DMS79 treated with DMSO at 0.1 percent for 48 hours (cell line): ENCODE measurements around the gene CHD1.

Experiments used
- DNase-seq: peaks from one replicate; lab custom pipeline; 2025; lab: John Stamatoyannopoulos, UW

The CHD1 gene

DNA sequence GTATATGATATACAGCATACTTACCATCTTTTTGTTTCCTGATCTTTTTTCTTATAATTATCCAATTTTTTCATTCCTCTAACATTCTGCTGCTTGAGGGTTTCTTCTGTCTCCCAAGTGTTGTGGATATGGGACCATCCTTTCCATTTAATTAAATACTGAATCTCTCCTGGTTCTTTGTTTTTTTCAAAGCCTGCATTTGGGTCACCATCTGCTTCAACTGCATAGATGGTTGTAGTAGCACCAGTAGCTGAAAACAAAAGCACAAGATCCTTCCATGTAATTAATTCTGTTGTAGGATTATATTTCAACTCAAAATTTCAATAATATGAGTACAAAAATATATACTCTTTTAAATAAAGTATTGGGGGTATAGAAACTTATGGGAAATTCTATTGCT, 29.4 kb downstream of the CHD1 start:
- DNase-seq: no peak

DNA sequence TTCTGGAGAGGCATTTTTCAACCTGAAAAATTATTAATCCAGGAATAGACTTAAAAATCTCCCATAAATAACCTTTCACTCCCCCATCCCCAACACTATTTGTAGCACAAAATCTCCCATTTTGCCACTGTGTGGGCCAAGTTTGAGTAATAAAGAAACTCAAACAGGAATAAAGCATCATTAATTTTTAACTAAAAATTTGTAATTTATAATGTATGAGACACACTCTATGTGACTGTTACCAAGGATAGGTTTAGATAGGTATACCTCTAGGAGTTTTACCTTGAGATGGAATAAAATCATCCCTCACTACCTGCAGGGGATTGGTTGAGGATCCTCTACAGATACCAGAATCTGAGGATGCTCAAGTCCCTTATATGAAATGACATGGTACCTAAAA, 30.1 kb downstream of the CHD1 start:
- DNase-seq: no peak

DNA sequence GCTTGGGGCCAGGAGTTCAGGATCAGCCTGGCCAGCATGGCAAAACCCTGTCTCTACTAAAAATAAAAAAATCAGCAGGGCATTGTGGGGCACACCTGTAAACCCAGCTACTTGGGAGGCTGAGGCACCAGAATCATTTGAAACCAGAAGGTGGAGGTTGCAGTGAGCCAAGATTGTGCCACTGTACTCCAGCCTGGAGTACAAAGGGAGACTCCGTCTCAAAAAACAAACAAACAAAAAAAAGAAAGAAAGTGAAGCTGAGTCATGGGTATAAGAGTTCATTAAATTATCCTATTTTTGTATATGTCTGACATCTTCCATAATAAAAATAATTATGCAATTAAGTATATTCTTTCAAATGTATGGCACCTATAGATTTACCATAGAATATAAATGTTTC, 37.2 kb downstream of the CHD1 start:
- DNase-seq: no peak

DNA sequence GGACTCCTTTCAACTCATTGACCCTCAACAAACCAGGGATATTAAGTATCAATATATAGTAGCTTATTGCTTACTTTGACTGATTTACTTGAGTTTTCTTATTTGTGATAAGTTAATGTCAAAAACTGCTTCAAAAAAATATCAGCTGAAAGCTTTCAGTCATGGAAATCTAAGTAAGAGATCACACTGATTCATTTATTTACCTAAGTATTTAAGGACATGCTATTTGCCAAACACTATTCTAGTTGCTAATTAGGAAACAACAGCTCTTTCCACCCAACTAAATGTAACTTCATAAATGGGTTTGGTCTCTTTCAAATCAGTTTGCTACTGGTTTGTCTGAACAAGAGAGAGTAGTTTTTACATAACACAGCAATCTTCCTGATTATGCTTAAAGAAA, 48.2 kb downstream of the CHD1 start:
- DNase-seq: no peak

DNA sequence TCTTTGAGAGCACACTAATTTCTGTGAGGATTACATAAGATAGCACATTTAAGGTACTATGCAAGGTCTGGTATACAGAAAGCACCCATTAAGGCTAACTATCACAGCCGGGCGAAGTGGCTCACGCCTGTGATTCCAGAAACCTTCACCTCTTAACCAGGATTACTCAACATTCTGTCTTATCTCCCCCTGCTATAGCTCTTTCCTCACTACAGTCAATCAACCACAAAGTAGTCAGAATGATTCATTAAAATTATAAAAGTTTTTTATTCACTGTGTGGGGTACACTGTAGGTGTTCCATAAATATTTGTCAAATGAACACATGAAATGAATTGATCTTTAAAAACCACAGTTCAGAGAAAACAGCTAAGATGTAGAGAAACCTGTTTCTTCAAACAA, 48.7 kb downstream of the CHD1 start:
- no peak for DNase-seq

DNA sequence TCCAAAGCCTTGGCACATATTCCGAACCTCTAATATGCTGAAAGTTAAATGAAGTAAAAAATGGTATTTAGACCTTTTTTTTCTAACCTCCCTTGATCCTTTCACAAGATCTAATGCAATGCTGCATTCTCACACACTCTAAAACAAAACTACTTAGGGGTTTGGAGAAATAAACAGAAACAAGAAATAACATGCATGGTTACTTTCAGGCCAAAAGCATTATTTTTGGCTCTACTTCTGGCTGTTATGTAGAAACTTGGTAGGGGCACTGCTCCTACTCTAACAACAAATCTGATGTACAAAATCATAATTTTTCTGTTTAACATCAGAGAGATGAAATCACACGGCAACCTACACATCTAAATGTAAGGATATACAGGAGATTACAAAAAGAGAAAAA, 51.2 kb downstream of the CHD1 start:
- no peak for DNase-seq

DNA sequence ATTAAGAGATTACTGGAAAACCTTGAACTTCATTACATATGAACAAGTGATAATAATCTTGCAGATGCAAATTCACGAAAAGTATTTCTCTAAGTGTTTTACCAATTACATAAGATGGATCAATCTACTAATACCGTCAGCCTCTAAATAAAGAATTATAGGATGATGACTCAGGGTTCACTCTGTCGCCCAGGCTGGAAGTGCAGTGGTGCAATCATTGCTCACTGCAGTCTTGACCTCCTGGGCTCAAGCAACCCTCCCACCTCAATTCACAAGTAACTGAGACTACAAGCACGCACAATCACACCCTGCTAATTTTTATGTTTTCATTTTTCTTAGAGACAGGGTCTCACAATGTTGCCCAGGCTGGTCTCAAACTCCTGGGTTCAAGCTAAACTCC, 56.1 kb downstream of the CHD1 start:
- DNase-seq: no peak

DNA sequence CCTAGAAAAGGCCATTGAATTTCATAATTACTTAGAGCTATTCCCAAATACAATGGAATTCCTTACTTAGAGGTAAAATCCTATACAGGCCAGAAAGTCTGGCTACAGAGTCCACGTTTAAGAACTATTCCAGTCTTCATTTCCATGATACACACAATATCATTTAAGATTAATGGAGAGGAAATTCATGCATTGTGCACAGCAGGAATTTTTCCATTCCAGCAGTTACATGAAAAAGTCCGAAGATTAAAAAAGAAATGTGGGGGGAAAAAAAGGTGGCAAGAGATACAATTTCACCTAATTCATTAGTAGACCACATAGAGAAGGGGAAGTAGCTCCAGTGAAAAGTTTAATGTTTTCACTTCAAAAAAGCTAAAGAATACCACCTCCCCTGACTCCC, 63.1 kb downstream of the CHD1 start:
- DNase-seq: no peak

DNA sequence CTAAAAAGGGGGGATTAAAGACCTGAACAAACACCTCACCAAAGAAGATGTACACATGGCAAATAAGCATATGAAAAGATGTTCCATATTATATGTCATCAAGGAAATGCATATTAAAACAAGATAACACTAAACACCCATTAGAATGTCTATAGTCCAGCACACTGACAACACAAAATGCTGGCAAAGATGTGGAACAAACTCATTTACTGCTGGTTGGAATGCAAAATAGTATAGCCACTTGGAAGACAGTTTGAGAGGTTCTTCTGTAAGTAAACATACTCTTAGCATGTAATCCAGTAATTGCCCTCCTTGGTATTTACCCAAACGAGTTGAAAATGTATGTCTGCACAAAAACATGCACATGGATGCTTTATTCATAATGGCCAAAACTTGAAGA, 81.8 kb downstream of the CHD1 start:
- DNase-seq: no peak

DNA sequence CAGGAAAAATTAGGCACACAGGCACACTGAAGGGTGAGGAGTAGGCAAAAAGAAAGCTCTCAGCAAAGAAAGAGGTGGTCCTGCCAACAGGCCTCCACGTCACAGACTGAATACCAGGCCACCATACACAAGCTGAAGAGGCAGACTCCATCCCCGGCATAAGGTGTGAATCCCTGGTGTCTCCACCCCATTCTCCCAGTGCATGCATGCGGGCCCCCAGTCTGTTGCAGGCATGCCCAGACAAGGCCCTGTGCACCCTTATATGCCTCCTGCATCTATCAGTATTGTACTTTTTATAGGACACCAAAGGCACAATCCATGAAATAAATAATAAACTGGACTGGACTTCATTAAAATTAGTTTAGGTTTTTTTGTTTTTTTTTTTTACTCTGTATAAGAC, 82.3 kb downstream of the CHD1 start:
- no peak for DNase-seq

DNA sequence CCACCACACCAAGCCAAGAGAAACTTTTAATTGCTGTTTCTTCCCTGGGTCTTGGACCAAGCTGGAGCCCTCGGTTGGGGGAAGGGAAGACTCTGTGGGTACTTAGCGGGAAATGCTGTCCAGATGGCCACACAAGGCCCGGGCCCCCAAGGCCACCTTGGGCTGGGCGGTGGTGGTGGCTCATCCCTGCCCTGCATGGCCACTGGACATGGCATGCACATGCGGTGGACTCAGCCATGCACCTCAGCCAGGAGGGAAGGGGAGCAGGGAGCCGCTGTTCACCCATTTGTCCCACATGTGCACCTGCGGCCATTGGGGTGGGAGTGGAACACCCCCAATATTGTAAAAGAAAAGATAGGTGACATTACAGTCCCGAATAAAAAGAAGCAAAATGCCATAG, 82.9 kb downstream of the CHD1 start:
- no peak for DNase-seq

DNA sequence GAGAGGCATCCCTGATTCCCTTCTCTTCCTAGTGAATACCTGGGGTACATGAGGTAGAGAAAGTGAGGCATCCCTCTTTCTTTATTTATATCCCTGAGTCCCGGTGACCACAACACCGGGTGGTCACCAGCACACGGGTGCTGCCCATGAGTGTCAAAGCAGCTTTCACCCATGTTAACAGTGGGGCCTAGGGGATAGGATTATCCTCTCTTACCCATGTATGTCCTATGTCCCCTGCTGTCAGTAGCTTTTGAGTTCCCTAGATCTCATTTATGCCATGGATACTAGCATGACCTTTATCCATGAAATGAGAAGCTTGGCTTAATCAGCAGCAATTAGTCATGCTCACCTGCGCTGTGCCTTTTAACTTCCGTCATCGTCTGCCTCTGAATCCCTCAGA, 83.9 kb downstream of the CHD1 start:
- DNase-seq: no peak

DNA sequence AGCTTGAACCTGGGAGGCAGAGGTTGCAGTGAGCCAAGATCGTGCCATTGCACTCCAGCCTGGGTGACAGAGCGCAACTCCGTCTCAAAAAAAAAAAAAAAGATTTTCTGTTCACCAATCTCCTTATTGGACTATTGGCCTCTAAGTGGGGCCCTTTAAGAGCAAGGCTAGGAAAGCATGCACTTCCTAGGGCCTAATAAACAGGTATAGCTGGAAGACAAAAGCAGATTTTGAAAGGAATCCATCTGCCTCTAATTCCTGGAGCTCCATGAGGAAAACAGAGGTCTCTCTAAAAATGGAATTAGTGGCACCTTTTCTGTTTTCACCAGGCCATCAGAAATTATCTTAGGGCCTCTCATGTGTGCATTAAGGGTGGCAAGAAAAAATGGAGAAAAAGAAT, 85.3 kb downstream of the CHD1 start:
- DNase-seq: no peak

DNA sequence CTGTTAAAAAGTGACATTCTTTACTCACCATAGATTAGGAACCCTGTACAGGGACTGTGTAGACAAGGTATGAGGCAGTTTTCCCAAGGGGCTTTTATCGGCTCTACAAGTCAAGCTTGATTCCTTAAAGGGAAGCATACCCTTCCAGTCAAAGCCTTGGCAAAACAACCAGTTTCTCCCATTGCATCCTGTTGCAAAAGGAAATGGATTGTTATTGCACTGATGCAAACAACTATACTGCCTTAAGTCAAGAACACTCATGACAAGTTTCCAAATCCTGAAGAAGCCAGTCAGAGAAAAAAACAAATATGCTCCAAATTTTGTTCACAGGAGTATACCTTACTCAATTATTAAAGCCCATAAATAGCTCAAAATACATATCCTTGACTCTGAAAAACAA, 87.9 kb downstream of the CHD1 start:
- no peak for DNase-seq

DNA sequence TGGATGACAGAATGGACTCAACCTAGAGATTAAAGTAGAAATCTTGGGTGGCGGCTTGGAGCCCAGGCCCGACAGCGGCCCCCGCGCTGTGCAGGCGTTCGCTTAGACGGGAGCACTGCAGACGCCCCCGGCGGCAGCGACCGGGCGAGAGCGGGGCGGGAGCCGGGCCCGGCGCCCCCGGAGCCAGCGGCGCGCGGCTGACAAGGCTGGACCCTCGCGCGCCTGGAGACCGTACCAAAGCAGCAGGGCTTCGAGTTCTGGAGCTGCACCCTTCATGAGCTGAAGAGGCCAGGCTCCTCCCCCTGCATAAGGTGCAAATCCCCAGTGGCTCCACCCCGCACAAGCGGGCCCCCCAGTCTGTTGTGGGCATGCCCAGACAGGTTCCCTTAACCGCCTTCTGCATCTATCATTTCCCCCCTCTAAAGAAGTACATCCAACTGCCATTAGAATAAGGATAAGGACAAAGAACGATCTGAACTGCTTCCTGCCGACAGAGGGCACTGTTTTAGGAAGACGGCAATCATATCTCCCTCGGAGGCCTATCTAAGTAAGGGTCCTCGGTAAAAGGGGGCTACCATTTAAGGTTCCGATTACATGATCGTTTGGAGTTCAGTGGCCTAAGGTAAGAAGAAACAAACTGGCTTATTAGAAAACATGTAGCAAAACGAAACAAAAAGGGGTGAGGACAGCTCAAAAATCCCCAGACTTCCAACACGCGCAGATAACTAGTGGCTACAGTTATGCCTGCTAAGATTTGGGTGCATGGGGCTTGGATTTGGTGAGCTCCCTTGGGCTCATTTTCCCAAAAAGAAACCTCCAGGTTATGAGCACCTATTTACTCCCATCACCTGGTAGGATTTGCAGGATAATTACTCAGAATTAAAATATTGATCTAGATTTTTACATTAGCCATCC, 89.1 kb downstream of the CHD1 start:
- no peak for DNase-seq

DNA sequence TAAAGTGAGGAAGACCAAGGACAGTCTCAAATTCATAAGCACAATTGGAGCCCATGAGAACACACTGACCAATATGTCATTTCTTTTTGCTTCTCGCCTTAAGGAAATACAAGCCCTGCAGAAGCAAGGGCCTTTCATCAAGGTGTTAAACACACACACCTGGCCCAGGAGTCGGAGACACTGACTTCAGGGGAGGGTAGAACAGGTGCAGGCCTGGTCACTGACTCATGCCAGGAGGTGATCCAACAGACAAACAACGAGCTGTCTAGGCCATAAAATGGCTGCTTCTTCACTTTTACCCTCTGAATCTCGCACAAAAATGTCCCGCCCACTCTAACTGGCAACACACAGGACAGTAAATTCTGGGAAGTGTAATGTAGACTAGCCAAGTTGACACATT, 92.6 kb downstream of the CHD1 start:
- DNase-seq: no peak

DNA sequence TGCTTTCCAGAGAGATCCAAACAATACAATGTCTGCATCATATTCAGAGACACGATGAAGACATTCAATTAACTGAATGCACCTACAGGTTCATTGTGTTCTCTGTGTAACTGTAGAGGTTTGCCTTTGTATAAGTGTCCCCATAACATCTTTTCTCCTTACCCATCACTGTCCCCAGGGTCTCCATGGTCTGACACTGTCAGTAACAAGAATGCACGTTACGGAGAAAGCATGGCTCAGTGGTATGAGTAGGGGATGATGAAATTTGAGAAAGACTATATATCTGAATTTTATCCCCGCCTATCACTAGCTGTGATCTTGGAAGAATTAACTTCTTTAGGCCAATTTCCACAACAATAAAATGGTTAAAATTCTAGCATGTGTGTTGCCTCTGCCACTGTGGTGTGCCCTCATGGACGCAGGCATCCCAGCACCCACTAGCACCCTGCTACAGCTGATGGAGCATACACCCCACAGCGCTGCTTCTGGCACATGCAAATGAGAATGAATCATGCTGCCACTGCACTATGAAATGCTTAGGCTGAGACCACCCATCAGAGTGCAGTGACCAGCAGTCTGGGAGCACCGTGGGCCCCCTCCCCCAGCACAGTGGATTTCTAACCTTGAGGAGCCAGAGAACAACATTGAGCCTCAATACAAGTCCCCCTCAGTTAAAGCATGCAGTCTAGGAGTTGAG, 101.1 kb downstream of the CHD1 start:
- DNase-seq: no peak

DNA sequence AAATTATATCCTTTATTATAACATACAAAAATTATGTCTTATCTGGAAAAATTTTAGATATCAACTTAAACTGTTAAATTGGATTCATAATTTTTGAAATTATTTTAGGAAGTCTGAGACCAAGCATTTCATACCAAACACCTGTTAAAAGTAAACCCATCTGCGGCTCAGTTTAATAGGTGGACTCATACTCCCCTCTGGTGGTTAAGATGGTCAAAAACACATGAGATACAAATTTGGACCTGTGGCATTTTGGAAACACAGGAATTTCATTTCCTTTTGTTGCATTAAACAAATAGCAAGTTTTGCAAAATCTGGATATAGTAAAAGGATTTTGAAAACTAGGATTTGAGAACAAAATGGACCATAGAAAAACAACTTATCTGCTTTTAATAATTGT, 101.6 kb downstream of the CHD1 start:
- DNase-seq: no peak

DNA sequence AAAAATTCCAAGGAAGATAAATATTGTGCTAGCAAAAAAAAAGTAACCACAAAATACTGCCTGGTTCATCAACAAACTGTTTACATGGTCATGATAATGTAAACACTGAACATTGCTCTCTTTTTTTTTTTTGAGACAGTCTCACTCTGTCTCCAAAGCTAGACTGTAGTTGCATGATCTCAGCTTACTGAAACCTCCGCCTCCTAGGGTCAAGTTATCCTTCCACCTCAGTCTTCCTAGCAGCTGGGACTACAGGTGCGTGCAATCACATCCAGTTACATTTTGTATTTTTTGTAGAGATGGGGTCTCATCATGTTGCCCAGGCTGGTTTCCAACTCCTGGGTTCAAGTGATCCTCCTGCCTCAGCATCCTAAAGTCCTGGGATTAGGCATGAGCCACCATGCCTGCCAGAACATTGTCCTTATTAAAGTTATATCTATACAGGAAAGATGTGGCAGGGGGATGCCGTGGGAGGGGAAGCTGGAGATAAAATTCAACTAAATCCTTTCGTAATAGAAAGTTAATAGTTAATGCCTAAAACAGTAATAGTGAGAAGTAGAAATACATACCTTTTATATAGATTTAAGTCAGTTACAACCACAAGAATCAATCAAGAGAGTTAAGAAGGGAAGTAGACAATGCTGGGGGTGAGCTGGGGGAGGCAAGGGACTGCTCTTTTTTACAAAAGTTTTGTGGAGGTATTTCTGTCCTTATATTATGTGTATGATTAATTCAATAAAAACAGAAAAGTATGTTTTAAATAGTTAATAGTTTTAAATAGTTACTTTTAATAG, 103.0 kb downstream of the CHD1 start:
- no peak for DNase-seq

DNA sequence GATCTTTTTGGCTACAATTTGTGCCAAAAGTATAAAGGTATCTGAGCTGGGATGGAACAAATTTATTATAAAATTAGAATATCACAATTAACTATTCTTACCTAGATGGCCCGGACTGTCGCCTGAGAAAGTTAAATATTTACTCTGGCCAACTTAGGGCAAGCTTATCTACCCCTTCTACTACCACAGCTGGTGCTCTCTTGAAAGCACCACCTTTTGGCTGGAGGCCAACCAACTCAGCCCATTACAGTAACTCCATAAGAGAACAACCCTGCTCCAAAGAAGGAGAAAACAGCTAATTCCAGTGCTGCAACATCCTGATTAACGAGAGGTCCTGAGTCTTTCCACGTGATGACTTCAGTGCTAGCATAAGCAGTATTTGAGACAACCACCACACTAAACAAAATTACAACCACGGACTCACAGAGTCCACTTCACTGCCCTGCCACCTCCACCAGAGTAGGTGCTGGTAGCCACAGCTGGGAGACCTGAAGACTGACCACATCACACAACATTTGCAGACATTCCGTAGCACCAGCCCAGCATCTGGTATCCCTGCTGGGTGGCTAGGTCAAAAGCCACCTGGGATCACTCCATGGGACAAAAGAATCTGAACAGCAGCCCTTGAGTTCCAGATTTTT, 112.1 kb downstream of the CHD1 start:
- DNase-seq: no peak

DNA sequence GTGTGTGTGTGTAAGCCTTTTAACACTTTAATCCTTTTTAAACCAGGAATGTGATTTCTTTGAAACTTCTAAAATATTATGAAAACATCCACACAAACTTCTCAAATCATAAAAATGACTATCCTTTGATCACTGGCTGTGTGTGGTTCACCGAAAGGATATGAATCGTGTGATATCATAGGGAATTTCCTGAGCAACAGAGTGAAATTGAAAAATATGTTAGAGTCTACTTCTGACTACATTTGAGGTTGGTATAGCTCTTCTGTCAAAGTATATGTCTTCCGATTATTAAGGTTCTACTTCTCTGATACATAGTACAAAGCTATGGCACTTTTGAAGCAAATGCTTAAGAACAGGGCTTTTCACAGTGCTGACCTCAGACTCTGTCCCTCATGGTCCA, 115.1 kb downstream of the CHD1 start:
- DNase-seq: no peak

DNA sequence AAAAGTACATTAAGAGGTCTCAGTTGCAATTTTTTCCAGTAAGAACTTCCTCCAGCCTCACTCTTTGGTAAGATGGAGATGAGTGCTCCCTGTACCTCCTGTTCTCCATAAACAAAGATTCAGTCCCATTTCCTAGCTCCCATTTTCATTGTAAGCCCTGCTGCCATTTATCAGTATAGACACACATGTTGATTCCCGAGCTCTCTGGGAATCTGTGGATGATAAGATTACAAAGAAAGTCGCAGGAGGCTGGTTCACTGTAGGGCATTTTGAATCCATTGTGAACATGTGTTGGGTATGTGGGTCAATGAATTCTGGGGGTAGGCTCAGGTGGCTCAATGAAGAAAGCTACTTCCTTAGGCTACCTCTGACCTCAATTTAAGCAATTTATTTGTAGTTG, 118.6 kb downstream of the CHD1 start:
- no peak for DNase-seq
